ENCODE results near the gene CHCHD5. TPM values are rescaled to one million over a fixed set of nuclear protein-coding genes. Genes with fewer than 3 reads are reported as not detected.

The CHCHD5 gene
- total and polyA plus RNA-seq, 2 of the 8 experiments (the other 6 are each of a cell fraction or from before 2014, with no cell fraction given) = 27.2 to 71.5 TPM

GRCh38 chr2:112634874-112635157 lies 50.4 kb downstream of the CHCHD5 start (continued):
- TF ChIP-seq GABPA (IDR thresholded peaks at IDR 0.05; ENCODE audit: borderline replicate concordance, insufficient read depth, low read length) (no peak), ATF3 (IDR thresholded peaks at IDR 0.05; ENCODE audit: insufficient read depth, low read depth, low read length) (no peak), SIX5 (IDR thresholded peaks at IDR 0.05; ENCODE audit: low read depth, low read length) (no peak), BACH1 (IDR thresholded peaks at IDR 0.05; ENCODE audit: low read length) (no peak), HDAC2 (IDR thresholded peaks at IDR 0.05; ENCODE audit: borderline replicate concordance in 1 of 2, low read depth in 2 of 2, low read length in 2 of 2) (no peak)

All from H1 (cell line).